ENCODE measurements around the gene COX19. TPM values are rescaled to one million over a fixed set of nuclear protein-coding genes. Genes with fewer than 3 reads are reported as not detected.

COX19 gene
- polyA plus RNA-seq, 1 donor (not counting 4 experiments of a cell fraction or from before 2014, with no cell fraction given): 6.2 TPM

GRCh38 chr7:923108-924041 lies 52.0 kb downstream of the COX19 start:
- Histone ChIP-seq H3K27me3 (ENCODE audit: control insufficient read depth, extremely low read depth, insufficient read depth, low read length) (no peaks in the 10 kb centered on the region), H3K4me1 (ENCODE audit: control insufficient read depth, extremely low read depth, insufficient read depth, low read length) (peaks cover 9% of the 10 kb centered on the region), H3K79me2 (ENCODE audit: control insufficient read depth, insufficient read depth, low read length) (no peaks in the 10 kb centered on the region), H2AFZ (ENCODE audit: control insufficient read depth, low read length) (peak overlapping the region; percentile 37), H3K4me2 (ENCODE audit: control insufficient read depth, extremely low read depth, insufficient read depth, low read depth, low read length) (peak overlapping the region; percentile 16), H3K27ac (ENCODE audit: control insufficient read depth, insufficient read depth, low read length) (no peak overlapping the region), H4K20me1 (ENCODE audit: control insufficient read depth, extremely low read depth, insufficient read depth, low read length) (no peaks in the 10 kb centered on the region), H3K4me3 (ENCODE audit: control insufficient read depth in 2 of 3, extremely low read depth in 1 of 3, insufficient read depth in 2 of 3, low read depth in 1 of 3, low read length in 3 of 3) (no peak overlapping the region), H3K9me1 (ENCODE audit: control insufficient read depth, extremely low read depth, insufficient read depth, low read length) (no peaks in the 10 kb centered on the region), H3K36me3 (ENCODE audit: control insufficient read depth in 2 of 2, extremely low read depth in 1 of 2, insufficient read depth in 2 of 2, low read length in 2 of 2) (no peaks in the 10 kb centered on the region), H3K9me3 (ENCODE audit: control insufficient read depth, low read depth, low read length) (no peaks in the 10 kb centered on the region), H3K9ac (ENCODE audit: control insufficient read depth, extremely low read depth, insufficient read depth, low read length) (no peak overlapping the region)
- FAIRE-seq (no peak), DNase-seq (ENCODE audit: low read depth, low spot score) (no peak)
- dilution Hi-C loops (cut with MboI; ENCODE audit: extremely low pct_ligation_motif_present, low sequenced_read_pairs): no loop called here
- TF ChIP-seq EZH2 (IDR thresholded peaks at IDR 0.05; ENCODE audit: low read length): no peak
- TF ChIP-seq, protein P1, sequence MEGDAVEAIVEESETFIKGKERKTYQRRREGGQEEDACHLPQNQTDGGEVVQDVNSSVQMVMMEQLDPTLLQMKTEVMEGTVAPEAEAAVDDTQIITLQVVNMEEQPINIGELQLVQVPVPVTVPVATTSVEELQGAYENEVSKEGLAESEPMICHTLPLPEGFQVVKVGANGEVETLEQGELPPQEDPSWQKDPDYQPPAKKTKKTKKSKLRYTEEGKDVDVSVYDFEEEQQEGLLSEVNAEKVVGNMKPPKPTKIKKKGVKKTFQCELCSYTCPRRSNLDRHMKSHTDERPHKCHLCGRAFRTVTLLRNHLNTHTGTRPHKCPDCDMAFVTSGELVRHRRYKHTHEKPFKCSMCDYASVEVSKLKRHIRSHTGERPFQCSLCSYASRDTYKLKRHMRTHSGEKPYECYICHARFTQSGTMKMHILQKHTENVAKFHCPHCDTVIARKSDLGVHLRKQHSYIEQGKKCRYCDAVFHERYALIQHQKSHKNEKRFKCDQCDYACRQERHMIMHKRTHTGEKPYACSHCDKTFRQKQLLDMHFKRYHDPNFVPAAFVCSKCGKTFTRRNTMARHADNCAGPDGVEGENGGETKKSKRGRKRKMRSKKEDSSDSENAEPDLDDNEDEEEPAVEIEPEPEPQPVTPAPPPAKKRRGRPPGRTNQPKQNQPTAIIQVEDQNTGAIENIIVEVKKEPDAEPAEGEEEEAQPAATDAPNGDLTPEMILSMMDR (optimal IDR thresholded peaks at IDR 0.05 in 1 of 3, IDR thresholded peaks at IDR 0.05 in 1 of 3, conservative IDR thresholded peaks at IDR 0.05 in 1 of 3; ENCODE audit: extremely low read depth in 1 of 3, insufficient read depth in 2 of 3, low read length in 3 of 3): no peak

DNA sequence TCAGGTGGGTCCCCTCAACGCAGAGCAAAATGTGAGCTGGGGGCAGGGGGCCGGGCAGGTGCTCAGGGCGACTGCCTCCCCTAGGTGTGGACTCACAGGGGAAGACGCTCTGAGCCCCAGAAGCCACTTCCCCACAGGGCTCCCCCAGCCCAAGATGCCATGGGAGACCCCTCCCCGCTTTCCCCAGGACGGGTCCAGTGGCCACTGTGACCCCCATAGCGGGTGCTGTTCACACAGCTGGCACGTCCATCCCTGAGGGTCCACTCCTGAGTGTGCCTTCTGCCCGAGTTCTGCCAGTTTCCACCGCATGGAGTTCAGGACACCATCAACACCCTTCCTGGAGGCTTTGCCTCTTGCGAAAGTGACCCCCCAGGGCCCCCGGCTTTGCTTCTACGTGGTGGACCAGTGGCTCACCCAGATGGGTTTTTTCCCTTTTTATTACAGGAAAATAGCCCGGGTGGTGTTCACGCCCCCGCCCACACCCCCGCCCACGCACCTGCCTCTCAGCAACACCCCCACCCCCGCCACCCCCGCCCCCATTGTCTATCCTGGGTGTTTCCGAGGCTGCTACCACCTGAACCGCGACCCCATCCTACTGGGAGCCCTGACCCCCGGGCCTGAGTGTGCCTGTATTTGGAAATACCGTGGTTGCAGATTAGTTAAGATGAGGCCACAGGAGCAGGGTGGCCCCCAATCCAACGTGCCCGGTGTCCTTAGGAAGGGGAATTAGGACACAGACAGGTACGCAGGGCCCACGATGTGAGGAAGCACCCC lies 52.8 kb downstream of the COX19 start:
- no peak overlapping the region for H3K27ac ChIP-seq (ENCODE audit: control insufficient read depth, insufficient read depth, low read length)
- no peaks in the 10 kb centered on the region for H3K36me3 ChIP-seq (ENCODE audit: control insufficient read depth in 2 of 2, extremely low read depth in 1 of 2, insufficient read depth in 2 of 2, low read length in 2 of 2)
- H3K9ac ChIP-seq (ENCODE audit: control insufficient read depth, extremely low read depth, insufficient read depth, low read length): no peak overlapping the region
- peaks cover 5% of the 10 kb centered on the region for H3K27me3 ChIP-seq (ENCODE audit: control insufficient read depth, extremely low read depth, insufficient read depth, low read length)
- no peaks in the 10 kb centered on the region for H3K9me3 ChIP-seq (ENCODE audit: control insufficient read depth, low read depth, low read length)
- H3K4me2 ChIP-seq (ENCODE audit: control insufficient read depth, extremely low read depth, insufficient read depth, low read depth, low read length): peak overlapping the region; percentile 16
- TF ChIP-seq, protein P1 (optimal IDR thresholded peaks at IDR 0.05 in 1 of 3, IDR thresholded peaks at IDR 0.05 in 1 of 3, conservative IDR thresholded peaks at IDR 0.05 in 1 of 3; ENCODE audit: extremely low read depth in 1 of 3, insufficient read depth in 2 of 3, low read length in 3 of 3): no peak
- TF ChIP-seq EZH2 (IDR thresholded peaks at IDR 0.05; ENCODE audit: low read length): no peak
- H2AFZ ChIP-seq (ENCODE audit: control insufficient read depth, low read length): no peak overlapping the region
- DNase-seq (ENCODE audit: low read depth, low spot score) (no peak), FAIRE-seq (no peak)
- H3K9me1 ChIP-seq (ENCODE audit: control insufficient read depth, extremely low read depth, insufficient read depth, low read length): no peaks in the 10 kb centered on the region
- no peak overlapping the region for H3K4me3 ChIP-seq (ENCODE audit: control insufficient read depth in 2 of 3, extremely low read depth in 1 of 3, insufficient read depth in 2 of 3, low read depth in 1 of 3, low read length in 3 of 3)
- dilution Hi-C loops (cut with MboI; ENCODE audit: extremely low pct_ligation_motif_present, low sequenced_read_pairs): no loop called here
- no peaks in the 10 kb centered on the region for H3K79me2 ChIP-seq (ENCODE audit: control insufficient read depth, insufficient read depth, low read length)
- H3K4me1 ChIP-seq (ENCODE audit: control insufficient read depth, extremely low read depth, insufficient read depth, low read length): peaks cover 9% of the 10 kb centered on the region
- H4K20me1 ChIP-seq (ENCODE audit: control insufficient read depth, extremely low read depth, insufficient read depth, low read length): no peaks in the 10 kb centered on the region

Data from keratinocyte (primary cell).